ENCODE results near the gene STK40.

Gene STK40

GRCh38 chr1:36385410-36386264, at the start of gene STK40:
Gene STK40 (minus strand): TSS chr1:36385924. CDS start chr1:36361332, 24,592 bp downstream.
- DNase-seq, result peak; percentile 100

GRCh38 chr1:36433102-36433501, 47.4 kb upstream of the STK40 start:
- DNase-seq, result no peak

GRCh38 chr1:36432616-36433015, 46.9 kb upstream of the STK40 start:
- DNase-seq, result no peak

- no peak for DNase-seq
Observed at GRCh38 chr1:36425791-36426190, 40.1 kb upstream of the STK40 start.

GRCh38 chr1:36421649-36422048, 35.9 kb upstream of the STK40 start:
- no peak for DNase-seq

- DNase-seq, result peak; percentile 76
Observed at GRCh38 chr1:36420836-36421317, 35.2 kb upstream of the STK40 start.

- DNase-seq, result no peak
Observed at GRCh38 chr1:36420409-36420808, 34.7 kb upstream of the STK40 start.

GRCh38 chr1:36419569-36419968, 33.8 kb upstream of the STK40 start:
- DNase-seq, result no peak

GRCh38 chr1:36419140-36419539, 33.4 kb upstream of the STK40 start:
- no peak for DNase-seq

GRCh38 chr1:36417931-36418330, 32.2 kb upstream of the STK40 start:
- DNase-seq, result no peak

GRCh38 chr1:36415661-36416326, 30.1 kb upstream of the STK40 start:
- no peak for DNase-seq

GRCh38 chr1:36414384-36414783, 28.7 kb upstream of the STK40 start:
- no peak for DNase-seq

- DNase-seq, result peak; percentile 49
Observed at GRCh38 chr1:36411674-36412648, 26.2 kb upstream of the STK40 start.

GRCh38 chr1:36408479-36408878, 22.8 kb upstream of the STK40 start:
- peak; percentile 56 for DNase-seq

GRCh38 chr1:36406440-36406839, 20.7 kb upstream of the STK40 start:
- no peak for DNase-seq

- DNase-seq, result no peak
Observed at GRCh38 chr1:36402504-36402890, 16.8 kb upstream of the STK40 start.

GRCh38 chr1:36401602-36402503, 16.1 kb upstream of the STK40 start:
- no peak for DNase-seq

- peak; percentile 68 for DNase-seq
Observed at GRCh38 chr1:36400825-36401601, 15.3 kb upstream of the STK40 start.

- no peak for DNase-seq
Observed at GRCh38 chr1:36400514-36400824, 14.7 kb upstream of the STK40 start.

- DNase-seq, result no peak
Observed at GRCh38 chr1:36398370-36398977, 12.8 kb upstream of the STK40 start.
